GM20431 (cell line): Measurements from ENCODE around the gene PSMD14.

ENCODE experiments used
- in situ Hi-C: fragments of 300-500 bp; cut with MseI, MboI; formaldehyde crosslinking; loops from one replicate; pipeline ENCODE4 v1.15.0; 2020; ENCODE audit warnings: low sequenced_read_pairs; ENCODE audit not compliant: unreplicated experiment

The PSMD14 gene

GRCh38 chr2:161430386-161430785, 122.2 kb downstream of the PSMD14 start:
- in situ Hi-C loops = no loop called here

GRCh38 chr2:161432107-161432506, 123.9 kb downstream of the PSMD14 start:
- in situ Hi-C loops = no loop called here

- in situ Hi-C loops = no loop called here
Observed at GRCh38 chr2:161434118-161434517, 125.9 kb downstream of the PSMD14 start.

- in situ Hi-C loops = no loop called here
Observed at GRCh38 chr2:161436411-161436810, 128.2 kb downstream of the PSMD14 start.

- in situ Hi-C loops = no loop called here
Observed at GRCh38 chr2:161438598-161438997, 130.4 kb downstream of the PSMD14 start.

GRCh38 chr2:161445097-161445496, 136.9 kb downstream of the PSMD14 start:
- in situ Hi-C loops = no loop called here

- in situ Hi-C loops = no loop called here
Observed at GRCh38 chr2:161448431-161448830, 140.2 kb downstream of the PSMD14 start.
